Measurements from ENCODE around the gene MAN1B1. TPM values are rescaled to one million over a fixed set of nuclear protein-coding genes. Genes with fewer than 3 reads are reported as not detected.

The MAN1B1 gene
- total RNA-seq, 1 experiment from 2014 or later, result 50.9 TPM

- TF ChIP-seq ZBTB33 (IDR thresholded peaks at IDR 0.05; ENCODE audit: extremely low read depth, insufficient replicate concordance, low read length), result no peak
Observed at GRCh38 chr9:137070906-137071275, 15.9 kb upstream of the MAN1B1 start (continued).

- CTCF ChIA-PET, result interaction anchor here (1.5 to 4.7 kb wide), 6 partner anchors 14 to 156 kb away, joined by 6 to 49 read pairs (median 12); partner anchors contain the start of genes MAN1B1, NPDC1 and RNF224
- BruUV-seq (replicated peaks), result no TSS peak
- peak overlapping the region; percentile 80 to 82 for H3K4me3 ChIP-seq (replicated peaks in 1 of 2; ENCODE audit: low read depth in 1 of 2, low read length in 2 of 2)
- H3K4me1 ChIP-seq (ENCODE audit: control insufficient read depth in 1 of 2, insufficient read depth in 2 of 2, low read length in 2 of 2), result peaks cover 24 to 42% of the 10 kb centered on the region in 2 experiments
- H3K36me3 ChIP-seq (ENCODE audit: control insufficient read depth in 1 of 2, insufficient read depth in 2 of 2, low read length in 2 of 2), result no peaks in the 10 kb centered on the region; a peak in 1 of 4 replicates
- no peaks in the 10 kb centered on the region for H3K9me3 ChIP-seq (ENCODE audit: control insufficient read depth in 1 of 2, insufficient read depth in 1 of 2, low read depth in 1 of 2, low read length in 2 of 2)
- RAD21 ChIA-PET (ENCODE audit: low non-redundant PET in 1 of 2, low total read pairs in 2 of 2, uncharacterized antibody in 2 of 2, unreplicated experiment in 2 of 2), result interaction anchor here in 1 of 2 experiments (0.5 kb wide), 1 partner anchor 80 kb away, joined by 11 read pairs; no protein-coding TSS in a partner anchor
- ATAC-seq (no peak), DNase-seq (ENCODE audit: low read depth, low spot score) (no peak)
- no peaks in the 10 kb centered on the region; the same call in 1 of the 2 replicates for H4K20me1 ChIP-seq (ENCODE audit: insufficient read depth)
- POLR2A ChIA-PET, result interaction anchor here (0.9 to 5.1 kb wide), 2 partner anchors 14 to 169 kb away, joined by 4 to 43 read pairs; partner anchors contain the start of genes MAN1B1 and TUBB4B
- peak overlapping the region; percentile 93 for H3K4me2 ChIP-seq (ENCODE audit: low read length)
- intact Hi-C loops (cut with micrococcal nuclease), result no loop called here
- no peak overlapping the region for H2AFZ ChIP-seq (ENCODE audit: low read depth, low read length, poor library complexity, severe bottlenecking)
- TF ChIP-seq ATF3 (IDR thresholded peaks at IDR 0.05), result no peak
- peak; percentile 8 for TF ChIP-seq POLR2A (IDR thresholded peaks at IDR 0.05; ENCODE audit: borderline replicate concordance, extremely low read depth, insufficient read depth, insufficient read length)
- TF ChIP-seq RAD21 (IDR thresholded peaks at IDR 0.05; ENCODE audit: low read depth), result no peak
- H3K27ac ChIP-seq (ENCODE audit: low read depth, low read length), result peak overlapping the region; percentile 64
- H3K9me2 ChIP-seq (ENCODE audit: insufficient read depth), result no peaks in the 10 kb centered on the region
- no peaks in the 10 kb centered on the region for H3K27me3 ChIP-seq (ENCODE audit: insufficient read depth, low read length)
- peak overlapping the region; percentile 89 for H3K9ac ChIP-seq (ENCODE audit: low read length)
- H3K79me2 ChIP-seq (ENCODE audit: insufficient read depth, low read length), result peaks cover 38% of the 10 kb centered on the region
Observed at GRCh38 chr9:137071282-137071681, 15.5 kb upstream of the MAN1B1 start.

GRCh38 chr9:137073992-137074399, 12.8 kb upstream of the MAN1B1 start:
- no peak for DNase-seq (ENCODE audit: low read depth, low spot score)
- no peaks in the 10 kb centered on the region for H4K20me1 ChIP-seq (ENCODE audit: insufficient read depth)
- no peak overlapping the region for H3K9ac ChIP-seq (ENCODE audit: low read length)
- ChIA-PET CTCF (no interaction called here), POLR2A (no interaction called here), RAD21 (ENCODE audit: low non-redundant PET in 1 of 2, low total read pairs in 2 of 2, uncharacterized antibody in 2 of 2, unreplicated experiment in 2 of 2) (no interaction called here)
- H3K4me2 ChIP-seq (ENCODE audit: low read length), result no peak overlapping the region
- no peaks in the 10 kb centered on the region for H3K27me3 ChIP-seq (ENCODE audit: insufficient read depth, low read length)
- no peak overlapping the region for H3K27ac ChIP-seq (ENCODE audit: low read depth, low read length)
- peaks cover 15% of the 10 kb centered on the region for H3K79me2 ChIP-seq (ENCODE audit: insufficient read depth, low read length)
- intact Hi-C loops (cut with micrococcal nuclease), result no loop called here
- H3K9me3 ChIP-seq (ENCODE audit: control insufficient read depth in 1 of 2, insufficient read depth in 1 of 2, low read depth in 1 of 2, low read length in 2 of 2), result no peaks in the 10 kb centered on the region
- no peak for ATAC-seq
- H3K4me3 ChIP-seq (replicated peaks in 1 of 2; ENCODE audit: low read depth in 1 of 2, low read length in 2 of 2), result no peak overlapping the region
- H2AFZ ChIP-seq (ENCODE audit: low read depth, low read length, poor library complexity, severe bottlenecking), result no peak overlapping the region
- peaks cover 20 to 46% of the 10 kb centered on the region in 2 experiments for H3K4me1 ChIP-seq (ENCODE audit: control insufficient read depth in 1 of 2, insufficient read depth in 2 of 2, low read length in 2 of 2)
- no peaks in the 10 kb centered on the region for H3K9me2 ChIP-seq (ENCODE audit: insufficient read depth)
- BruUV-seq (replicated peaks), result no TSS peak
- H3K36me3 ChIP-seq (ENCODE audit: control insufficient read depth in 1 of 2, insufficient read depth in 2 of 2, low read length in 2 of 2), result 0 out of 4 replicates have a peak, but pooled peaks cover 0 to 4% of the 10 kb centered on the region in 2 experiments
- TF ChIP-seq EZH2 (IDR thresholded peaks at IDR 0.05), result no peak
- TF ChIP-seq ZFX (IDR thresholded peaks at IDR 0.05), result no peak
- TF ChIP-seq FOSL1 (IDR thresholded peaks at IDR 0.05; ENCODE audit: low read depth), result no peak
- no peak for TF ChIP-seq SRF (IDR thresholded peaks at IDR 0.05; ENCODE audit: low read depth)
- TF ChIP-seq RAD21 (IDR thresholded peaks at IDR 0.05; ENCODE audit: low read depth), result no peak
- no peak for TF ChIP-seq EZH2phosphoT487 (IDR thresholded peaks at IDR 0.05; ENCODE audit: borderline replicate concordance)
- no peak for TF ChIP-seq SIN3A (IDR thresholded peaks at IDR 0.05; ENCODE audit: low read depth)
- TF ChIP-seq TCF7L2 (IDR thresholded peaks at IDR 0.05; ENCODE audit: borderline replicate concordance, extremely low read depth, insufficient read depth, insufficient read length), result no peak
- no peak for TF ChIP-seq MAX (IDR thresholded peaks at IDR 0.05)
- TF ChIP-seq ZNF274 (IDR thresholded peaks at IDR 0.05; ENCODE audit: low read depth, low read length), result no peak

Measured in HCT116 (cell line).